ENCODE results near the gene PMP22.

GRCh38 chr17:15268461-15268860 lies 3.3 kb upstream of the PMP22 start:
- no peak for TF ChIP-seq POLR2A (IDR thresholded peaks at IDR 0.05; ENCODE audit: low read depth, low read length)
- no peak for TF ChIP-seq POLR2AphosphoS5 (IDR thresholded peaks at IDR 0.05; ENCODE audit: insufficient read depth, low read depth, low read length)
- no peak for TF ChIP-seq CTCF (IDR thresholded peaks at IDR 0.05; ENCODE audit: extremely low read depth in 1 of 2, insufficient read depth in 1 of 2, low read depth in 1 of 2, low read length in 2 of 2)
- TF ChIP-seq, protein P1, sequence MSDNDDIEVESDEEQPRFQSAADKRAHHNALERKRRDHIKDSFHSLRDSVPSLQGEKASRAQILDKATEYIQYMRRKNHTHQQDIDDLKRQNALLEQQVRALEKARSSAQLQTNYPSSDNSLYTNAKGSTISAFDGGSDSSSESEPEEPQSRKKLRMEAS (IDR thresholded peaks at IDR 0.05; ENCODE audit: insufficient read depth, insufficient read length) = no peak
- TF ChIP-seq FOS (IDR thresholded peaks at IDR 0.05; ENCODE audit: borderline replicate concordance, insufficient read depth, low read length) = no peak
- no peak for TF ChIP-seq EZH2 (IDR thresholded peaks at IDR 0.05; ENCODE audit: borderline replicate concordance, low read depth, low read length, severe bottlenecking)
